ENCODE data around the gene LRP4.

LRP4 gene

DNA sequence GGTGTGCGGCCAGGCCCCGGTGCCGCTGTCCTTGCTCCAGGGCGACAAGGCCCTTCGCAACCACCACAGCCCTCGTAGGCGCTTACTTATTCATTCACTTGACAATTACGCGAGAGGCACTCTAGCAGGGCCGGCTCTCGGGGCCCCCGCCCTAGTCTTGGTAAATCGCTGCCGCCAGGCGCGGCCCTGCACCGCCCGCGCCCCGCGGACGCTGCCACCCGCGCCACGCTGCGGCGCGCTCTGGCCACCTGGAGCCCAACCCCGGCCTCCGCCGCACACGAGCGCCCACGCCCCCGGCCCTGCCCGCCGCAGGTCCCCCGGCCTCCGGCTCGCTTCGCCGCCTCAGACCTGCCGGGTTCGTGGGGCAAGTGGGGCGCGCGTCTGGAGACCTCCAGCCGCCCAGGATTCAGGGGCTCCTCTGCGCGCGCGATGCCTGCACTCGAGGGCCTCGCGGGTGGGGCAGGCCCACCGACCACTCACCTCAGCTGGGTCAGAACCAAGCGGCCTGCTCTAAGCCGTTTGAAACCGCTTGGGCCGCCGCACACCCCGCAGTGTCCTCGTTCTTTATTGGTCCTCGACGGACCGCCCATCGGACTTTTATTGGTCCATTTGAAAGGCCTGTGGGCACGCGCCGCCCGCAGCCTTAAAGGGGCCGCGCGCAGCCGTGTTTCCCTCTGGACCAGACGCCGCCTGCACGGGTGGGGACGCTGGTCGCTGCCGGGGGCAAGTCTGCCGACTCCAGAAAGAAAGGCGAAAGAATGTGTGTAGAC, 72.4 kb downstream of the LRP4 start, which contains the start of gene CKAP5:
Gene CKAP5 (minus strand): TSS at position 541 of the 770 bp plus-strand sequence. CDS start 25,049 bp downstream, outside the sequence.
- peak; percentile 96 for DNase-seq

GRCh38 chr11:46845440-46845739, 73.0 kb downstream of the LRP4 start:
- no peak for DNase-seq

- DNase-seq: no peak
These were observed 78.2 kb downstream of the LRP4 start for GRCh38 chr11:46840116-46840515.

- DNase-seq: no peak
These were observed 79.8 kb downstream of the LRP4 start for GRCh38 chr11:46838501-46838900.

DNA sequence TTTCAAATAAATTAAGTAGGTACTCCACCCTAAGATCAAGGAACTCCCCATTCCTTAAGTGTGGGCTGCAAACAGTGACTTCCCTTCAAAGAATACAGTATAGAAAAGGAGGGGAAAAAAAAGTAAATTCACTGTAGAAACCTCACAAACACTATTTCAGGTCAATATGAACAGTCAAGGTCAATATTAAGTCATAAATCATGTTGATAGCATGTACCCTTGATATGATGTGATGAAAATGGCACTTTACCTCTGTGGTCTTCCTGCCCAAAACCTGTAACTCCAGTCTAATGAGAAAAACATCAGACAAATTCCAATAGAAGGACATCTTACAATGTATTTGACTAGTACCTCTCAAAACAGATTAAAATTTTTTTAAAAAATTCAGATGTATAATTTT, 80.5 kb downstream of the LRP4 start:
- no peak for DNase-seq

DNA sequence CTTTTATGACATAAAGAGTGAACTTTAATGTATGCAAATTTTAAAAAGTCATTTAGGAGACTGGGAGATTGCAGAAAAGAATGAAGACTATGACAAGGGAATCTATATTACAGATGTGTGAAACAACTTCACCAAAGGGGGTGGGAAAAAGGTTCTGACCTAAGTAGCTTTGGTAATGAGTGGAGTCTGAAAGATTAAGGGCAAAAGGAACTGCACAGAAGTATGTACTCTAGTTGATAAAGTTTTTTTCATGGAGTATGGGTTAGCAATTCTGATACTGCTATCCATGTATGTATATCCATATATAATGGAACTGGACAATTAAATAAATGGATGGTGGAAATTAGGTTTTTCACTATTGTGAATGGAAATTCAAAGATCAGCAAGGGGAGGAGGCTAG, 81.5 kb downstream of the LRP4 start:
- peak; percentile 57 for DNase-seq

DNA sequence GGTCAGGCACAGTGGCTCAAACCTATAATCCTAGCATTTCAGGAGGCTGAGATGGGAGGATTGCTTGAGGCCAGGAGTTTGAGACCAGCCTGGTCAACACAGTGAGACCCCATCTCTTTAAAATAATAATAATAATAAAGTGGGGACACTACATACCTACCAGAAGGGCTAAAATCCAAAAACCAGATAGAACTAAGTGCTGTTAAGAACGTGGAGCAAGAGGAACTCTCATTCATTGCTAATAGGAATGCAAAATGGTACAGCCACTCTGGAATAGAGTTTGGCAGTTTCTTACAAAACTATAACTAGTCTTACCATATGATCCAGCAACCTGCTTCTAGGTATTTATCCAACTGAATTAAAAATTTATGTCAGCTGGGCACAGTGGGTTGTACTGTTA, 81.9 kb downstream of the LRP4 start:
- DNase-seq: no peak

GRCh38 chr11:46835897-46836296, 82.5 kb downstream of the LRP4 start:
- DNase-seq: no peak

- DNase-seq: no peak
These were observed 83.5 kb downstream of the LRP4 start for GRCh38 chr11:46834821-46835220.

DNA sequence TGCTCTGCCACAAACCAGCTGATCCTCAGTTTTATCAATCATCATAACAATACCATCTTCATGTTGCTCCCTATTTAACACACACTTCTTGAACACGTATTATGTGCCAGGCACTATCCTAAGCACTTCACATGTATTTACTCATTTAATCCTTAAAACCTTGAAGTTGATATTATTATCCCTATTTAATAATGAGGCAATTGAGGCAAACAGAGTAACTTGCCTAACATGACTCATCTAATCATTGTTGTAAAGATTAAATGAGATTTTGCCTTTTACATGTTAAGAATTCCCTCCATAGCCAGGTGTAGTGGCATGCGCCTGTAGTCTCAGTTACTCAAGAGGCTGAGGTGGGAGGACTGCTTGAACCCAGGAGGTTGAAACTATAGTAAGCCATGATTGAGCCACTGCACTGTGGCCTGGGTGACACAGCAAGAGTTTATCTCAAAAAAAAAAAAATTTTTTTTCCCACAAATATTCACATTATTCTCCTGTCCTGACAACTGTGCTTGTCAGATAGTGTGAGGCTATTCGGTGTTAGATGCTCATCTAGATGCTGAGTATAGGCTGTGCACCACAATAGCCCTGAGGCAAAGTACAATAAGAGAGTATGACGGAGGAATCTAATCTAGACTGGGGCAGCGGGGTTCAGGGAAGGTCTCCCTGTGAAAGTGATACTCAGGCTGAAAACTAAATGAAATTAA, 85.7 kb downstream of the LRP4 start:
- peak; percentile 87 for DNase-seq

DNA sequence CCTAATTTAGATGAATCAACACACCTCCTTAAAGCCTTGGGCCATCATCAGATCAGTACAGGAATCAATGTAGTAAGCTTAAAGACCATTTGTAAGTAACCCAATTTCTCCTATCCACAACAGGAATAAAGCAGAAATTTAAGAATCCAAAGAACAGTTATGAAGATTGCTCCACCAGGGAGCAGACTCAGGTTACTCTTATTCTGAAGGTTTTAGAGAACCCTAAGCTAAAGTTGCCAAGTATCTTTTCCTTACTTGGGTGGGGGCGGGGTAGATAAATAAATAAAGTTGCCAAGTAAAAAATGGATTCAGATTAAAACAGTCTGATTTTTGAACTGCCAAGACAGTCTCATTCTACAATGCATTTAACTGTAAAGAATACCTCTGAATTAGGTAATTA, 90.4 kb downstream of the LRP4 start:
- peak; percentile 33 for DNase-seq

DNA sequence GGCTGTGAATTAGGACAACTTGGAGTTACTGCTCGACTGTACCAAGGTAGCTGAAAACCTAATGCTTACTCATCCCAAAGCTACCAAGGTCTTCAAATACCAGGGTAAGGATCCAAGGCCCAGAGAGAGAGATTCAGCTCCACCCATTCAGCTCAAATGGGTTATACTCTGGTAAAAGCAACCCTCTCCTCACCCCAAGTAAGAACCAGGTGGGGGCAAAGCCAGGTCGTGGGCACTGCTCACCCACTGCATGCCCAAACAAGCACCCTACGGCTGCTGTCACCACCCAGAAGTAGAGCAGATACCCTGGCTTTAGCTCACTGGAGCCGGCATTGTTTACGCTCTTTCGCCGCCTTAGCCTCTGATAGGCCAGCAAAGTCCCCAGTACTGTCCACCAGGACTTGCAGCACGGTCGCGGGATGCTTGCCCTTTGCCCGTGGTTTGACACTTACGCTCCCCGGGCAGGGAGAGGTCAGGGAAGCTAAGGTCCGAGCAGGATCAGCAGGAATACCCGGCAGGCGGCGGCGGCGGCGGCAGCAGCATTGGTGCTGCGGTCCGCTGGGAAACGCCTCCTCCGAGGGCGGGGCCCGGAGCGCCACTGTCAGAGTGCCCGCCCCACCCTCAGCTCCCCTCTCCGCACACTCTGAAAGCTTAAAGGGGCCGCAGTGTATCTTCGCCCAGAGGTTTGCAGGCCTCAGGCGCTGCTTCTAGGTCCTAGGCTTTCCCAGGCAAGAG, 91.9 kb downstream of the LRP4 start:
- DNase-seq: peak; percentile 93

DNA sequence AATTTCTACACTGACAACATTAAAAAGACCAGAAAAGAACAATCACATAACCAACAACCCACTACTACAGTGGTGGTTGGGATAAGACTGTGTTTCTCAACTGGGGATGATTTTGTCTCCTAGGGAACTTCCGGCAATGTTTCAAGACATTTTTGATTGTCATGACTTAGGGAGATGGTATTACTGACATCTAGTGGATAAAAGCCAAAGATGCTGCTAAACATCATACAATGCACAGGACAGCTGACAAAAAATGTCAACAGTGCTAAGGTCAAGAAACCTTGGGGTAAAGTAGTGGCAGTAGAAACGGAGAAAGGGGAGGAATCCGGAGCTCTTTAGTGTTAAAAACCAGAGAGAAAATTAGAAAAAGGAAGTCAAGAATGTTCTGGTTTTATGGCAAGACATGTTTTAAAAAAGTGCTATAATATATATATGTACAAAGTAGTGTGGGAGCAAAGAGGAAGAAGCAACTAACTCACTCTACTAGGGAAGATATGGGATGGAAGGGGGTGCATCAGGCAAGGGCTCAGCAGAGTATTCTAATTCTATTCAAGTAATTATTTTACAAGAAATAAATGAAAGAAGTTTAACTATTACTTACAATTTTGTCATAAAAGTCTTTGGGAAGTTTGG, 109.4 kb downstream of the LRP4 start:
- peak; percentile 83 for DNase-seq
